ENCODE results near the gene MCU.
"Not testable (repeated sequence)": the region's sequence is repeated elsewhere in the genome, so short reads cannot be mapped to it uniquely, and the experiment has no call there.

The MCU gene

DNA sequence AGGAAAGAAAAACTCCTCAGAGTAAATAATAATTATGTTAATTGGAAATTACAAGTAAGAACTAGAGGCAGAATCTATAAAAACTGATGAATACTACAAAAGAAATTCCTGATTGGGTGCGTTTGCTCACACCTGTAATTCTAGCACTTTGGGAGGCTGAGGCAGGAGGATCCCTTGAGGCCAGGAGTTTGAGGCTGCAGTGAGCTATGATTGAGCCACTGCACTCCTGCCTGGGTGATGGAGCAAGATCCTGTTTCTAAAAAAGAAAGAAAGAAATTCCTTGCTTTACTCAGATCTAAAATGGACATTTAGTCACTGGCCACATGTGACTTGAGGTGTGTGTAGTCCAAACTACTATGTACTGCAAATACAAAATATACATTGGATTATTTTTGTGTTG, 42.0 kb downstream of the MCU start:
- no peak for DNase-seq

DNA sequence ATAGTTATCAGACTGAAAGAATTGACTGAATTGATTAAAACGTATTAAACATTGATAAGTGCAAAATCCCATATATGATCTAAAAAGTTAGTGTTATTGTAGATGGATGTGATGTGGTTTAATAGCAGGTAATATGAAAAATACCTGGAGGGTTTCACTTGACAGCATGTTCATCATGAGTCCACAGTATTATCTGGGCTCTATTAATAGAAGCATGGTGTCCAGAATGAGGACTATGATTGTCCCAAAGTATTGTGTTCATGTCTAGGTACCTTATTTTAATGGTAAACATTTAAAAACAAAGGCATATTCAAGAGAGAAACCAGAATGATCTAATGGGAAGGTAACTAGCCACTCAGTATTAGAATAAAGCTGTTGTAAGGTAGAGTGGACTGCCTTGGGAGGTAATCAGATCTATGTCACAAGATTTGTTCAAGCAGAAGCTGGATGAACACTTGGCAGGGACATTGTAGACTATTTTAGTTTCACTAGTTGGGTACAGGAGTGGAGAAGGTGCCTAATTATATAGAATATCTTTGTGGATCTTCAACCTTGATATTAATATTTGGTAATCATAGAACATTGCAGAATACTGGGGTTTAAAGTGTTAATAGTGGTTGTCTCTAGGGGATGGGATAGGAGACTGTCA, 43.5 kb downstream of the MCU start:
- no peak for DNase-seq

DNA sequence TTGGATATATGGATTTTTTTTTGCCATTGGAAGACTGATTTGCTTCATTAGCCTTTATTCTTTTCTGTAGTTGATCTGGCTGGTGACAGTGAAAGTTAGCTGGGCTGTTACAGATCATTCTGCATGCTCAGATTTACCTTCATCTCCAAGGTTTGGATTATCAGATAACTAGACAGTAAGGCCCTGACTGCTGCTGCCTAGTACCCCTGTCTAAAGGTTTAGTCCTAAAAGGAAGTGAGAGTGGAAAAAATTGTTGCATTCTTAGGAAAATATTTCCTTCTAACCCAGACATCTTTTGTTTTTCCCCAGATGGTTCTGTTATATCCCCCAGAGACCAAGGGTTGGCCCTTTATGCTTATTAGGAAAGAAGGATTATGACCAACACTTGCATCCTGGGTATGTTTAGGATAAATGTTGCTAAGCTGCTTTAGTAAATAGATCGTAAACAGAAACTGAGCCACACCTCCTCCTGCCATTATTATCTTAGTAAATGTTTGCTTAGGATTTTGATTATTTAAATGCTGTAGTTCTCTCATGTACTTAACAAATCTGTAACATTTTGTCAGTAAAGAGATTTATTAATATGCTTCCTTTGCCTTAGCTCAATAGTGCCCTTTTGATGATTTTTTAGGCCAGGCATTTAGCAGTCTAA, 44.4 kb downstream of the MCU start:
- no peak for DNase-seq

DNA sequence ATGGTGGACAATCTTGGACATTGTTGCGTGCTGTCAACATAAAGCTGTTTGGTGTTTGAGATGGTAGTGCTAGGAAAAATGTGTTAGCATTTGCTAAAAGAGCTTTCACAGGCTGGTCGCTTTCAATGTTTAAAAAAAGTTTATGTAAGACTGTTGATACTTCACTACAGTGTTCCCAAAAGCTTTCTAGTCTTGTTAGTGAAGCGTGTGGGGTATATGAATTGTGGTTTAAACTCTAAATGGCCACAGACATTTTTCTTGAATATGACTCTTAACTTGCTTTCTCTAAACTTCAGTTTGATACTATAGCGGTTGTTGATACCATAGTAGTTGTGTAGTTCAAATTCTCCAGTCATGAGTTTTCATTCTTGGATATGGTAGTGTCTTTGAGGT, 44.9 kb downstream of the MCU start:
- DNase-seq: no peak

DNA sequence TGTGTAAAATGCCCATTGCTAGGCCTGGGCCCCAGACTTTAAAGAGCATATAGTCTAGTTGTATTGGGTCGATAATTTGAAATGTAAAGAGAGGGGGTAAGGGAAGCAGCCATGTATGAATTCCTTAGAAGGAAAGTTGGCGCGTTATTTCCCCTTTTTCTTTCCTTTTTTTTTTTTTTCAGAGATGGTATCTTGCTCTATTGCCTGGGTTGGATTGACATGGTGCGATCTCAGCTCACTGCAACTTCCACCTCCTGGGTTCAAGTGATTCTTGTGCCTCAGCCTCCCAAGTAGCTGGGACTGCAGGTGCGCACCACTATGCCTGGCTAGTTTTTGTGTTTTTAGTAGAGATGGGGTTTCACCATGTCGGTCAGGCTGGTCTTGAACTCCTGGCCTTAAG, 45.4 kb downstream of the MCU start:
- DNase-seq: not testable (repeated sequence)

DNA sequence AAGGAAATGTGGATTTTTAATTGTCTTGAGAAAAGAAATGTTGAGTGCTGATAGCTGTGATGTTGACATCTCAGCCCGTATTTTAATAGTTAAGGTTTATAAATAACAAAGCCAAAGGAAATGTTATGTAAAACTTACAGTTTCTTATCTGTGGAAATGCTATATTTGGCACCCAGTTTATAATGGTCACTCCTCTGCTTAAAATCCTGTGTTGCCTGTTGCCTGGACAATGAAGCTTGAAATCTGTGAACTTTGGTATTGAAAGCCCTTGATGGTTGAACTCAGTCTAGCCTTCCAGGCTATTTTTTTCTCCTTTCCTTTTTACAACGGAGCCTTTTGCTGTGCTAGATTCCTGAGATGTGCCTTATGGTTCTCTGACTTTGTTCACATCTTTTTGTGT, 46.5 kb downstream of the MCU start:
- no peak for DNase-seq

DNA sequence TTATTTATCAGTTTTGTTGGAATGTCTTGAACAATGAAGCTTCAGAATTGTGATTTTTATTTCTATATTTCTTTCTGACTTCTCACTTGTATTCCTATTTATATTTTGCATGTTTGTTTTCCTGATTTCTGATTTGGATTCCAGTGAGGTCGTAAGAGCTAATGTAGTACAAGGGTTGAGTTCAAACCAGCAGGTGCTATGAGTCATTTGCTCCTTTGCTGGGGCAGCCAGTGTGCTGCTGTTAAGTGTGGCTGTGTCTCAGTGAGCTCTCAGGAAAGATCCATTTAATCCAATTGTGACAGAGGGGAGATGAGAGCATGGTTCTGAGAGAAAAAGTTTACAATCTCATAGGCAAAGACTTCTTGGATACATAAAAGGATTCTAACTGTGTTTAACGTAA, 48.6 kb downstream of the MCU start:
- DNase-seq: peak; percentile 16

DNA sequence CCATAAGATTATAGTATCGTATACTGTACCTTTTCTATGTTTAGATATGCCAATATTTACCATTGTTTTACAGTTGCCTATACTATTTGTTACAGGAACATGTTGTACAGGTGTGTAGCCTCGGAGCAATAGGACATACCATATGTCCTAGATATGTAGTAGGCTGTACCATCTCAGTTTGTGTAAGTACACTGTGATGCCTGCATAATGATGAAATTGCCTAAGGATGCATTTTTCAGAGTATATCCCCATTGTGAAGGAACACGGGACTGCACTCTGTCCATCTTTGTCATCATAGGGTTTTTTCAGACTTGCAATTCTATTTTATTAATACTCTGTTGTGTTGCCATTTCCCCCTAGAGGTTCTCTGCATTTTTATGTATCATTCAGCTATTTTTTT, 50.1 kb downstream of the MCU start:
- DNase-seq: no peak

DNA sequence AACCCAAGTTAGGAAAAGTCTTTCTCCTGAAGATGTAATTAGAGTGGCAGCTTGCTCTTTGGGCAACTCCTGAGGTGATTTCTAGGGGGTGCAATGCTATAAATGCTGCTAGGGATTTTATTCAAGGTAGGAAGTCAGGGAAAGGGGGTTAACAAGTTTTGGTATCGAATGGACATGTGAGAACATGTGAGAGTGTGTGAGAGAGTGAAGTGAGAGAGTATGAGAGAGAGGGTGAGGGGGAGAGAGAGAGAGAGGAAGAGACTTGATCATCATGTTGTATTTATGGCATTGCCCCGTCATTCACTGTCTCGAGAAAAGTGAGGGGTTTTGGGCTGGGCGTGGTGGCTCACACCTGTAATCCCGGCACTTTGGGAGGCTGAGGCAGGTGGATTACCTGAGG, 50.9 kb downstream of the MCU start:
- no peak for DNase-seq

DNA sequence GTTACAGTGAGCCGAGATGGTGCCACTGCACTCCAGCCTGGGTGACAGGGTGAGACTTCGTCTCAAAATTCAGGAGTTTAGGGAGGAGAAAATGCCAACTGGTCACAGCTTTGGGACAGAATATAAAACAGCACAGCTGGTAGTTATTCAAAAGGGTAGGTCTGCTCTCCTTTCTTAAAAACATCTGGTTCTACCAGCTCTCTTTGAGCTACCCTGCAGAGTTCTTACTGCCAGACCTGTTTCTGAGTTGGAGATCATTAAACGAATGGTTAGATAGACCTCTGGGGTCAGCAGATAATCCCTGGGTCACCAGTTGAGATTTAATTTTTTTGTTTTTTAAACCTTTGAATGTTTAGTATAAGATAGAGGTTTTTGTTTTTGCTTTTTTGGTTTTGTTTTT, 52.6 kb downstream of the MCU start:
- DNase-seq: no peak

DNA sequence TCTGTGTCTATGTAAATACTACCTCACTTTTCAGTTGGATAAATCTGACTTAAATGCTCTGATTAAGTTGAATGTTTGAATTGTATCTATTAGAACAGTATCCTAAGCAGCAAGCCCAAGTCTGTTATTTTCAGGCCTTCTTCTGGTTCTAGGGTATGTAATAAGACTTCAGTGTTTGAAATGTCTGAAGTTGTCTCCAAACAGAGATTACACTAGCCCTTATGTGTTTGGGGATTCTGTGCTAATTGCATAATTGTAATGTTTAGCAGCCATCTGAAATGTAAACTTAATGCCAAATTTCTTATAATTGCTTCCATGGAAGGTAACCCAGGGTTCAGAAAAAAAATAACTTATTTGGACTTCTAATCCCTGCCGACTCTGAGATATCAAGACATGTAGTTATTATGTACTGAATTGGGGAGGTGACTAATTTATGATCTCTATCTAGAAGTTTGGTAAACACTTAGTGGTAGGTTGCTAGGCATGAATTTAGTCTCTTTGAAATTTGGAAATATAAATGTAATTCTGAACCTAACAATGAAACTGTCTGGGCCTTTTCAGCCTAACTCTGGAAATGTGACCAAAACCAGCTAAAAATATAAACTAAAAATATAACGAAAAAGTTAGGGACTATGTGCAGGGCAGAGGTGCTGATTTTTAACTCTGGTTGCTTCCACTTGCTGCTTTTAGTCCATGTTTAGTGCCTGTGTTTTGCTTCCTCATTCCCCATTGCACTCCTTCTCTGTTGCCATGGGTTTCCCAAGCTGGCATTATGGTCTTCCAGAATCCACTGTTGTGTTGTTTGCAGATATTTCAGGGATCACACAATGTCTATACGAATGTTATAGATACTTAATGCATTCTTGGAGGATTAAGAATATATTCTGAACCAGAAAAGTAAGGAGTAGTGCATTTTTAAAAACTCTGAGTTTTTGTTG, 54.8 kb downstream of the MCU start:
- DNase-seq: no peak

DNA sequence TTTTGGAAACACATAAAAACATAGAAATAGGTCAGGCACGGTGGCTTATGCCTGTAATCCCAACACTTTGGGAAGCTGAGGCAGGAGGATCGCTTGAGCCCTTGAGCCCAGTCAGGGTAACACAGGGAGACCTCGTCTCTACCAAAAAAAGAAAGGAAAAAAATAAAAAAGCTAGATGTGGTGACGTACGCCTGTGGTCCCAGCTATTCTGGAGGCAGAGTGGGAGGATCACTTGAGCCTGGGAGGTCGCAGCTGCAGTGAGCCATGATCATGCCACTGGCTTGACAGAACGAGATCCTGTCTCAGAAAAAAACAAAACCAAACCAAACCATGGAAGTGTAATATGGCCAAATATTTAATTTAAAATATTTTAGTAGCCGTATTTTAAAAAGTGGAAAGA, 55.6 kb downstream of the MCU start:
- DNase-seq: no peak

DNA sequence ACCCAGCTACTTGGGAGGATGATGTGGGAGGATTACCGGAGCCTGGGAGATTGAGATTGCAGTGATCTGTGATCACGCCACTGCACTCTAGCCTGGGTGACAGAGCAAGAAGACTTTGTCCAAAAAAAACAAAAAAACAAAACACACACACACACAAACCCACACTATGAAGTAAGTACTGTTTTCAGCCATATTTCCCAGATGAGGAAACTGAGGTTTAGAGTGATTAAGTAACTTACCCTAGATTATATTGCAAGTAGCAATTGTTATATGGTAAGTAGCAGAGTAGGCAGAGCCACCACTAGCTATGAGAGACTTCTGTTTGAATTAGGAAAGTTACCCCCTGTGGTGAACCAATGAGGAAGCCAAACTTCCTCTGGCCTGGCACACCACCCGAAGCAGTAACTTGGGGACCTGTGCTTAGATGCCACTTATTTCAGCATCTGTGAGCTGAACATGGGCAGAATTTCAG, 61.9 kb downstream of the MCU start:
- DNase-seq: peak; percentile 14

DNA sequence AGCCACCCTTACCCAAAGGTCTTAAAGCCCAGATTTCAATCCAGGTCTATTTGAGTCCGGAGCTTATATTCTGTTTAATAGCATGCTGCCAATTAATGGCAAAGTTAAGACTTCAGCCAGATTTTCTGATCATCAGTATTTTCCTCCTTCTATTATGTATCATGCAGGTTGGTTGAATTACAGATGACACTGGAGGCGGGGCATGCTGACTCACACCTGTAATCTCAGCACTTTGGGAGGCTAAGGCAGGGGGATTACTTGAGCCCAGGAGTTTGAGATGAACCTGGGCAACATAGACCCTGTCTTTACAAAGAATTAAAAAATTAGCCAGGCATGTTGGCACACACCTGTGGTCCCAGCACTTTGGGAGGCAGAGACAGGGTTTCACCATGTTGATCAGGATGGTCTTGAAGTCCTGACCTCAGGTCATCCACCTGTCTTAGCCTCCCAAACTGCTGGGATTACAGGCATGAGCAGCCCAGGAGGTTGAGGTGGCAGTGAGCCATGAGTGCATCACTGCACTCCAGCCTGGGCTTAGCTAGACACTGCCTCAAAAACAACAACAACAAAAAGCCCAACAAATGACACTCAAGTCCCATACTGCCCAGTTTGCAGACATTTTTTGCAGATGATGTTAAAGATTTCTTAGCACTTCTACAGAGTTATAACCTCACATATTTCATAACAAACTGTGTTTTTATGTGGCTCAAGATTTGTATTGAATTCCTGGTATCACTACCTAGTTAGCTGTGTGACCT, 62.5 kb downstream of the MCU start:
- no peak for DNase-seq

DNA sequence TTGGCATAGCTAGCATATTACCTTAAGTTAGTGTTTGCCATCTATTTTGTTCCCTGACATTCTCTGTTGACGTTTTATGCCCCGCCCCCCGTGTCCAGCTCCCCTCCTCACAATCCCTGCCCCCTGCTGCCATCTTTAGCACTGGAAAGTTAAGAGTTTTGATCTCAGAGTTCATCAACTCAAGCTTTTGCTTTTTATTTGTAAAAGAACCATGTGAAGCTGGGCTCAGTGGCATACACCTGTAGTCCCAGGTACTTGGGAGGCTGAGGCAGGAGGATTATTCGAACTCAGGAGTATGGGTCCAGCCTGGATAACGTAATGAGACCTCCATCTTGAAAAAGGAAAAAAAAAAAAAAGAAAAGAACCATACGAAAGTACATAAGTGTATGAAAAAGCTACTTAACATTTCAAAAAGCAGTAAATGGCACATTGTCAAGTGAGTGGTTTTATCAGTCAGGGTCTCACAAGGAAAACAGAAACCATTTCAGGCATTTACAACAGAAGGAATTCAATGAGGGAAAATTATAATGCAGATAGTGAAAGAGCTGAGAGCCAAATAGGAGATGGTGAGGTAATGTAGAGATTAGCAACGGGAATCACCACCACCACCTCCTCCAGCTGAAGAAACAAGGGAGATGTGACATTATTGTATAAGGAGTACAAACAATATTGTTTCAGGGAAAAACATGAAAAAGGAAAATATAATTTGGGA, 64.9 kb downstream of the MCU start:
- DNase-seq: no peak

DNA sequence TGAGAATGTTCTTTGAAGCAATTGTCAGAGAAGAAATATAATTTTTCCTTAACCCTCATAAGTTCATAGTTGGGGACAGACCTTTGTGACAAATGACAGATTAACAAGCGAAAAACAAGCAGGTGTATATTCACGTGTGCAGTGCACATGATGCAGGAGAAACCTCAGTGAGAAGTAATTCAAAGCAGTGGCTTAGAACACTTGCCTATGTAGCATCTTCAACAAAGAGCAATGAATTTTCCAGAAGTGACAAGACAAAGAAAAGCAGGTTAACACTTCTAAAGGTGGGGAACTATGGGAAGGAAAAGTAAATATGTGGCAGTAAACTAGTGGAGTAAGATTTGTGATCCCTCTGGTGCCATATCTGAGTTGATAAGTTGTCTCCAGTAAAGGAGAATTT, 65.8 kb downstream of the MCU start:
- no peak for DNase-seq

DNA sequence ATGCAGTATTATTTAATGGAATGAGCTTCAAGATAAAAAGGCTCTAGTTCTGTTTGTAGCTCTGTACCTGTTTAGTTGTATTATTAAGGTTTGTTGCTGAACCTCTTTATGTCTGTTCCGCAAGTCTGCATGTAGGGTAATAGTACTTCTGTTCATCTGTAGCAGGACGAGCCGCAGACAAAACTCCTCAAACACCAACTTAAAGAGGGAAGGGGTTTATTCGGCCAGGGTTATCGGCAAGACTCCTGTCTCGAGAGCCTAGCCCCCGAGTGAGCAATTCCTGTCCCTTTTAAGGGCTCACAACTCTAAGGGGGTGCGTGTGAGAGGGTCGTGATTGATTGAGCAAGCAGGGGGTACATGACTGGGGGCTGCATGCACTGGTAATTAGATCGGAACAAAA, 67.0 kb downstream of the MCU start:
- DNase-seq: not testable (repeated sequence)

DNA sequence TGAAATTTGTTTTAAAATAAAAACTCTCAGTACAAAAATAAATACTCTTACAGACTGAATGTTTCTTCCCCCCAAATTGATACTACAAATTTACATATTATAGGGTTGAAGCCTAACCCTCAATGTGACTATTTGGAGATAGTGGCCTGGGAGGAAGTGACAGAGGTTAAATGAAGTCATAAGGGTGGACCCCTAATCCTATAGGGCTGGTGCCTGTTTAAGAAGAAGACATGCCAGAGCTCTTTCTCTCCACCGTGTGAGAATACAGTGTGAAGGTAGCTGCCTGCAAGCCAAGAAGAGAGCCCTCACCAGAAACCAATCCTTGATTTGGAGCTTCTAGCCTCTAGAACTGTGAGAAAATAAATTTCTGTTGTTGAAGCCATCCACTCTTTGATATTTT, 67.6 kb downstream of the MCU start:
- no peak for DNase-seq

DNA sequence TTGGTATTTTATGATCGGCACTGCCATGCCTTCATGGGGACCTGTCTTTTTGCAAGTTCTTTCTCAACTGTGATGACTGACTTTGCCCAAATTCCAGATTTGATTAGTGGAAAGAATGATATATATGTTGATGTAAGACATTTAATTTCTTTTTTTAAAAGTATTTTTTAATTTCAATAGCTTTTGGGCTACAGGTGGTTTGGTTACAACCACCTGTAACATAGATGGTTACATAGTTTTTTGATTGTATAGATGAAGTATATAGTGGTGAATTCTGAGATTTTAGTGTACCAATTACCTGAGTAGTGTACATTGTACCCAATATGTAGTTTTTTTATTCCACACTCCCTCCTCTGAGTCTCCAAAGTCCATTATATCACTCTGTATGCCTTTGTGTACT, 69.6 kb downstream of the MCU start:
- DNase-seq: no peak

DNA sequence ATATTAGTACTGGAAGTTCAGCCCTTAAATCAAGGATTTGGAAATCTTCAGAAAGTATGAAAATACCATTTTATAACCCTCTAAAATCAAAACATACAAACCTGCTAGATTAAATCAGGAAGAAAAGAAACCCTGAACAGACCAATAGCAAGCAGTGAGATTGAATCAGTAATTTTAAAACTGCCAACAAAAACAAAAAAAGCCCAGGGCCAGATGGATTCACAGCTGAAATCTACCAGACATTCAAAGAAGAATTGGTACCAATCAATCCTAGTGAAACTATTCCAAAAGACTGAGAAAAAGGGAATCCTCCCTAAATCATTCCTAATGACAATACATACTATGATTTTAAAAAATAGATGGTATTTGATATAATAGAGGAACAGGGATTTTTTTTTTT, 70.1 kb downstream of the MCU start:
- DNase-seq: no peak

DNA sequence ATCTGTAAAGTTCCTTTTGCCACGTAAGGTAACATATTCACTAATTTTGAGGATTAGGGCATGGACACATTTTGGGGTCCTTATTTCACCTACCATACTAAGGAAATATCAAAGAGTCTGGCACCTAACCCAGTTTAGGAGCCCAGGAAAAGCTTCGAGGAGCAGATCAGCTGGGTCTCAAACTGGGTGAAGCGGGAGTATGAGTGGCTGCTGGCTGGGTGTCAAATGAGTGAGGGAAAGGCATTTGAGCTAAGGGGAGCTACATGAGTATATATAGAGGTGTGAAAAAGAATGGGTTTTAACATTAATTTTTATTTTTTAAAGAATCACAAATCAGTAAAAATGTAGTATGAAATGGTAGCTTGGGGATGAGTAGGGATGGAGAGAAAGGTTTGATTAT, 71.3 kb downstream of the MCU start:
- no peak for DNase-seq

DNA sequence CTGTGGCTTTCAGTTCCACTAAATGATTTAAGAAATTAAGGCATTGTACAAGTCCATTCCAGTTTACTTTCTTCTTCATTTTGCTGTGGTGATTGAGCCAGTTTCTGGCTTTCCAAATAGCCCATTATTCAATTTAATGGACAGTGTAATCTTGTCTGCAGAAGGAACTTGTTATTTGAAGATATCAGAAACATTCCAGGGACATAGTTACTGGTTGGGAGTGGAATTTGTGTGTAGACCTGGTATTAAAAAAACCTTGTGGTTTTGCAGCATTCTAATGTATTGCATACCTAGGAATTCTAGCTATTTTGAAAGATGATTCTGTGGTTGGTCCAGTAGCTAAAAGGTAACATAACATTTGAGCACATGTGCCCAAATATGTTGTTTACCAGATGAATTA, 72.2 kb downstream of the MCU start:
- DNase-seq: no peak
